Measurements from ENCODE around the gene GUCY1A2.

The GUCY1A2 gene

GRCh38 chr11:106690923-106691322 is 327.4 kb downstream of the GUCY1A2 start:
- Histone ChIP-seq H3K36me3 (no peaks in the 10 kb centered on the region), H3K4me1 (no peaks in the 10 kb centered on the region), H3K9ac (no peak overlapping the region), H3K27me3 (no peaks in the 10 kb centered on the region), H3K4me2 (no peak overlapping the region), H3K4me3 (no peak overlapping the region), H3K27ac (no peak overlapping the region), H3K9me3 (no peaks in the 10 kb centered on the region), H4K20me1 (no peaks in the 10 kb centered on the region)
- TF ChIP-seq Cebpa-rat (IDR thresholded peaks at IDR 0.05) = no peak

DNA sequence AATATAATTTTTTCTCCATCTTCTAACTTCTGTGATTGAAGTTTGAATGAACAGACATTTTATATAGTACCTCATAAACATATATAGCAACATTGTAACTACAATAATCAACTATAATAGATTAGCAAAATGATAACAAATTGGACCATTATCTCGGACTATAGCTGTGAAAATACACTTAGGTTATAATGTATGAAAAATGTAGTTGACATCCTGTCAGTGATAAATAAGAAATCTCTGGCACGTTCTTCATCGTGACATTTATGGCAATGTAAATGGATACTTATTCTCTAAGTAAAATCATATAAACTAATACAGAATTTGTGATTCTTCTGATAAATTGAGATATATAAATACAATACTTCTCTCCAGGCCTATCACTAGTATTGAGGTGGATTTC is 333.3 kb downstream of the GUCY1A2 start:
- no peak overlapping the region for H3K9ac ChIP-seq
- no peak overlapping the region for H3K27ac ChIP-seq
- no peaks in the 10 kb centered on the region for H4K20me1 ChIP-seq
- no peak overlapping the region for H3K4me2 ChIP-seq
- TF ChIP-seq Cebpa-rat (IDR thresholded peaks at IDR 0.05) = no peak
- H3K27me3 ChIP-seq = no peaks in the 10 kb centered on the region
- H3K4me3 ChIP-seq = no peak overlapping the region
- H3K36me3 ChIP-seq = no peaks in the 10 kb centered on the region
- H3K9me3 ChIP-seq = no peaks in the 10 kb centered on the region
- no peaks in the 10 kb centered on the region for H3K4me1 ChIP-seq

DNA sequence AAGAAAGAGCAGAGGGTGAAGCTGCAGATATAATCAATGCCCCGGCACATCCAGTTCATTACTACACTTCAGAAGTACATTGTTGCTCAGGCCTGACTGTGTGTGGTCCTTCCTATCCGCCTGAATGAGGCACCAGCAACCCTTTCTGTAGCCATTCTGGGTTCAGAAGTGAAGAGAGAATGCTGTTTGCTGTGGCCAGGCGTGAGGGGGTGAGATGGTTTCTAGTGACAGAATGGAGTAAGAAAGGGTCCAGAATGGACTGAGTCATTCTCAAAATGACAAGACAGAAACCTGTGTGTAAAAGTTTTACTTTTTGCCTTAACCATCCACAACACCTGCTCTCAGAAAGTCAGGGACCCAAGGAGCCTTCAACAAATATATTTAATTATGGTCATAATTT is 334.8 kb downstream of the GUCY1A2 start:
- Histone ChIP-seq H3K9me3 (no peaks in the 10 kb centered on the region), H3K4me3 (no peak overlapping the region), H4K20me1 (no peaks in the 10 kb centered on the region), H3K4me2 (no peak overlapping the region), H3K9ac (no peak overlapping the region), H3K27me3 (no peaks in the 10 kb centered on the region), H3K27ac (no peak overlapping the region), H3K36me3 (no peaks in the 10 kb centered on the region), H3K4me1 (no peaks in the 10 kb centered on the region)
- no peak for TF ChIP-seq Cebpa-rat (IDR thresholded peaks at IDR 0.05)

- Histone ChIP-seq H4K20me1 (no peaks in the 10 kb centered on the region), H3K4me3 (no peak overlapping the region), H3K27ac (no peak overlapping the region), H3K27me3 (no peaks in the 10 kb centered on the region), H3K9ac (no peak overlapping the region), H3K4me1 (no peaks in the 10 kb centered on the region), H3K9me3 (no peaks in the 10 kb centered on the region), H3K36me3 (no peaks in the 10 kb centered on the region), H3K4me2 (no peak overlapping the region)
- TF ChIP-seq Cebpa-rat (IDR thresholded peaks at IDR 0.05) = no peak
Measured at GRCh38 chr11:106681435-106681834, 336.8 kb downstream of the GUCY1A2 start.

DNA sequence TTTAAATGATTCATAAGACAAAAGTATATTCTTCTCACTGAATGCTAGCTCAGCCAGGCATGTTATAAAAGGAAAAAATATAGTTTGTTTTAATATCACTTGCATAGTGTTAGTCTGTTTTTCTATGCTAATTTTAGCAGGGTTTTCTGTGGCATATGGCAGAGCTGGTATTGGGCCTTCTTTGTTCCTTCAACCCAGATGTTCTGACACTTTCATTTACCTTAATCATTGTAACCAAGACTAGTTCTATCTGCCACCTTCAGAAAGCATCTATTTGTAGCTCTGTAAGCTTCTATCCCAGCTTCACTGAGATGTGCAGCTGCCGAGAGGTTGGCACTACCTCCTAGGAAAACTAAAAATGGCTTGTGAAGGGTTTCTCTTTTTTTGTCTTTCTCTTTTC is 338.7 kb downstream of the GUCY1A2 start:
- Histone ChIP-seq H3K9me3 (no peaks in the 10 kb centered on the region), H3K36me3 (no peaks in the 10 kb centered on the region), H3K27me3 (no peaks in the 10 kb centered on the region), H3K9ac (no peak overlapping the region), H3K4me3 (no peak overlapping the region), H3K4me1 (no peaks in the 10 kb centered on the region), H3K4me2 (no peak overlapping the region), H3K27ac (no peak overlapping the region), H4K20me1 (no peaks in the 10 kb centered on the region)
- no peak for TF ChIP-seq Cebpa-rat (IDR thresholded peaks at IDR 0.05)

DNA sequence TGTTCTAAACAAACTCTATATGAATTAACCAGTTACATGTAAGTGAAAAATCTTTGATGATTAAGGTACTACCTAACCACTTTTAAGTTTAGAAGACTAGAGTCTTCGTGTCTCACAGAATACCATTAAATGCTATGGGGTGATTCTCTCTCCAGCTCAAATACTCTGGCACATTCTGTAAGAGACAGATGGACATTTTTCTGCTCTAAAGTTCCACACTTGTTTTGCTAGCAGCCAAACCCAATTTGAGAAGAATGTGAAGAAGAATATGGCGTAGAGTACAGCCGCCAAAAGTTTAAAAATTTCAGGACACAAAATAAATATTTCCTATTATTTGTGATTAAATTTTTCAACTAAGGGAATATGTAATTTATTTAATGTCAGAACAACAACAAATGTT is 339.1 kb downstream of the GUCY1A2 start:
- H3K27me3 ChIP-seq = no peaks in the 10 kb centered on the region
- no peak overlapping the region for H3K4me2 ChIP-seq
- no peak overlapping the region for H3K9ac ChIP-seq
- H3K4me3 ChIP-seq = no peak overlapping the region
- H3K9me3 ChIP-seq = no peaks in the 10 kb centered on the region
- no peaks in the 10 kb centered on the region for H3K36me3 ChIP-seq
- no peaks in the 10 kb centered on the region for H4K20me1 ChIP-seq
- no peaks in the 10 kb centered on the region for H3K4me1 ChIP-seq
- TF ChIP-seq Cebpa-rat (IDR thresholded peaks at IDR 0.05) = no peak
- no peak overlapping the region for H3K27ac ChIP-seq

DNA sequence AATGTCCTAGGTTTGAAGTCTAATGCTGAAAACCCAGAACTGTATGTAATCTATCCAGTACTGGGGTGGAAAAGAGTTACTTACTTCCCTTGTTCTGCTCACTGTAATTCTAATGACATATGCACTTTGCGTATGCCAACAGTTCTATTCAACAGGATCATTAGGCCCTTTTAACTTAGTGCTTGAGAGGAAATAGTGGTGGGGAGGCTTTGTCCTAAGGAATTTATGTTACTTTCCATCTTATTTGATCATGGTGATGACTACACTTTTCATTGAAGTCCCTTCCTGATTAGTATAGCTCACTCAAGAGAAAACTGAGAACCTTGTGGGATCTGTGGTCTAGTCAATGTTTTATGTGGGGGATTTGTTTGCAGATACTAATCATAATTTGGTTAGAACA is 348.2 kb downstream of the GUCY1A2 start:
- Histone ChIP-seq H3K27ac (no peak overlapping the region), H3K36me3 (no peaks in the 10 kb centered on the region)
- TF ChIP-seq Cebpa-rat (IDR thresholded peaks at IDR 0.05) = no peak

GRCh38 chr11:106668147-106668546 is 350.1 kb downstream of the GUCY1A2 start:
- H3K9me3 ChIP-seq = no peaks in the 10 kb centered on the region
- H3K9ac ChIP-seq = no peak overlapping the region
- no peaks in the 10 kb centered on the region for H3K27me3 ChIP-seq
- no peaks in the 10 kb centered on the region for H3K4me1 ChIP-seq
- H3K4me3 ChIP-seq = no peak overlapping the region
- no peak overlapping the region for H3K4me2 ChIP-seq
- no peak for TF ChIP-seq Cebpa-rat (IDR thresholded peaks at IDR 0.05)
- no peaks in the 10 kb centered on the region for H4K20me1 ChIP-seq
- no peaks in the 10 kb centered on the region for H3K36me3 ChIP-seq
- H3K27ac ChIP-seq = no peak overlapping the region

More for the DNA sequence above, 348.2 kb downstream of the GUCY1A2 start:
- Histone ChIP-seq H3K4me3 (no peak overlapping the region), H3K9ac (no peak overlapping the region), H3K4me1 (no peaks in the 10 kb centered on the region), H3K27me3 (no peaks in the 10 kb centered on the region), H3K4me2 (no peak overlapping the region), H4K20me1 (no peaks in the 10 kb centered on the region), H3K9me3 (no peaks in the 10 kb centered on the region)

GRCh38 chr11:106656646-106657045 is 361.6 kb downstream of the GUCY1A2 start:
- Histone ChIP-seq H3K4me3 (no peak overlapping the region), H3K36me3 (no peaks in the 10 kb centered on the region), H3K27ac (no peak overlapping the region), H4K20me1 (no peaks in the 10 kb centered on the region), H3K4me1 (no peaks in the 10 kb centered on the region), H3K27me3 (no peaks in the 10 kb centered on the region), H3K4me2 (no peak overlapping the region), H3K9ac (no peak overlapping the region), H3K9me3 (no peaks in the 10 kb centered on the region)
- TF ChIP-seq Cebpa-rat (IDR thresholded peaks at IDR 0.05) = no peak

DNA sequence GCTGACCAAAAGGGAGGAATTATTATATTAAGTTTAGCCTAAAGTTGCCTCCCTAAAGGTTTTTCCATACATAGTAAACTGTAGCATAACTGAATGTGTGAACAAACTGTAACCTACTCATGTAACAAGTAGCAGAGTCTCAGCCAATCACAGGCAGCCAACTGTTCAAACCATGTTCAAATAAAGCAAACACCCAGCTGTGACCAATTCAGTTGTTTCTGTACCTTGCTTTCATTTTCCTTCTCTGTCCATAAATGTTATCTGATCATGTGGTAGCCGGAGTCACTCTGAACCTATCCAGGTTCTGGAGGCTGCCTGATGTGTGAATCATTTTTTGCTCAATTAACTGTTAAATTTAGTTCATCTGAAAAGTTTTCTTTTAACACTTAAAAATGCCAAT is 373.5 kb downstream of the GUCY1A2 start:
- no peak overlapping the region for H3K9ac ChIP-seq
- peaks cover 5% of the 10 kb centered on the region; the same call in 1 of the 2 replicates for H3K9me3 ChIP-seq
- H3K36me3 ChIP-seq = no peaks in the 10 kb centered on the region
- H4K20me1 ChIP-seq = no peaks in the 10 kb centered on the region
- no peaks in the 10 kb centered on the region for H3K27me3 ChIP-seq
- H3K4me3 ChIP-seq = no peak overlapping the region
- H3K4me1 ChIP-seq = no peaks in the 10 kb centered on the region
- H3K27ac ChIP-seq = no peak overlapping the region
- no peak overlapping the region for H3K4me2 ChIP-seq
- TF ChIP-seq Cebpa-rat (IDR thresholded peaks at IDR 0.05) = no peak

- H3K4me2 ChIP-seq = no peak overlapping the region
- H3K4me1 ChIP-seq = no peaks in the 10 kb centered on the region
- H3K4me3 ChIP-seq = no peak overlapping the region
- H4K20me1 ChIP-seq = no peaks in the 10 kb centered on the region
- H3K36me3 ChIP-seq = no peaks in the 10 kb centered on the region
- H3K9me3 ChIP-seq = peaks cover 5% of the 10 kb centered on the region; the same call in 1 of the 2 replicates
- TF ChIP-seq Cebpa-rat (IDR thresholded peaks at IDR 0.05) = no peak
- no peaks in the 10 kb centered on the region for H3K27me3 ChIP-seq
- no peak overlapping the region for H3K9ac ChIP-seq
- no peak overlapping the region for H3K27ac ChIP-seq
Measured at GRCh38 chr11:106642331-106642730, 375.9 kb downstream of the GUCY1A2 start.
